H54 (cell line): Measurements from ENCODE around the gene MRO.

Experiments
- DNase-seq: peaks from one replicate; pipeline ENCODE4 v3.0.0; 2011; ENCODE audit warnings: low spot score, mixed read lengths; ENCODE audit not compliant: insufficient read length
- FAIRE-seq: peaks from 3 replicates; lab custom pipeline; 2011; peaks lifted over from hg19 to GRCh38; lab: Jason Lieb, UNC
- POLR2A ChIP-seq: IDR thresholded peaks from 2 replicates; pipeline ENCODE4 v1.6.1; 2011; ENCODE audit warnings: low read depth, mild to moderate bottlenecking, low read length

Gene MRO

DNA sequence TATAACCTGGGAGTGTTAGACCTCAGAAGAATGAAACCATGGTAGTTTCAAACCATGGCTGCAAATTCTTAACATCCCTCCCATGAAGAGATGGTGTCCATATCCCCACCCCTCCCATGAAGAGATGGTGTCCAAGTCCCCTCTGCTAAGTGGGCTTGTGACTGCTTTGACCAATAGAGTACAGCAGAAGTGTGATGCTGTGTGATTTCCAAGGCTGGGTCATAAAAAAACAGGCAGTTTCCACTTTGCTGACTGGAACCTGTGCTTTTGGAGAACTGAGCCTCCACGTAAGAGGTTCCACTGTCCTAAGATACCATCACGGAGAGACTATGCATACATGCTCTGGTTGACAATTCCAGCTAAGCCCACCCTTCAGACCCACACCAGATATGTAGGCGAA lies 65.5 kb downstream of the MRO start:
- no peak for TF ChIP-seq POLR2A
- DNase-seq (no peak), FAIRE-seq (no peak)

- FAIRE-seq = no peak
- no peak for TF ChIP-seq POLR2A
These were observed 66.5 kb downstream of the MRO start for GRCh38 chr18:50753311-50753710.

DNA sequence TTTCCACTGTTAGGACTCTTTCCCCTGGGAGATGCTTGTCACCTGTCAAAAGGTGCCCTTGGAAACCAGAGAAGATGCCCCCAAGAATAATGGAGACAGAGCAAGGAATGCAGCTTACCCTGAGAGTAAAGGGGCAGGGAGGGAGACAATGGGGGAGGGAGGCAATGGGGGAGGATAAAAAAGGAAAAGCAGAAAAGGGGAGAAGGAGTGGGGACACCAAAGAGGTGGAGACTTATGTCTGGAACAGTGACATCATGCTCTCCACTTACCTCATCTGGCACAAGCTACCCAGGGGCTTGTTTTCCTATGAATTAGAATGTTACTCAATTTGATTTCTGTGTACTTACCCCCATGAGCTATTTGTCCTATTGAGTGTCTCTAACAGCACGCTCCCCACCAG lies 67.9 kb downstream of the MRO start:
- TF ChIP-seq POLR2A = no peak
- DNase-seq = no peak
- no peak for FAIRE-seq

More at GRCh38 chr18:50753311-50753710, 66.5 kb downstream of the MRO start:
- no peak for DNase-seq

GRCh38 chr18:50751490-50751889 lies 68.3 kb downstream of the MRO start:
- TF ChIP-seq POLR2A = no peak
- FAIRE-seq (no peak), DNase-seq (no peak)

DNA sequence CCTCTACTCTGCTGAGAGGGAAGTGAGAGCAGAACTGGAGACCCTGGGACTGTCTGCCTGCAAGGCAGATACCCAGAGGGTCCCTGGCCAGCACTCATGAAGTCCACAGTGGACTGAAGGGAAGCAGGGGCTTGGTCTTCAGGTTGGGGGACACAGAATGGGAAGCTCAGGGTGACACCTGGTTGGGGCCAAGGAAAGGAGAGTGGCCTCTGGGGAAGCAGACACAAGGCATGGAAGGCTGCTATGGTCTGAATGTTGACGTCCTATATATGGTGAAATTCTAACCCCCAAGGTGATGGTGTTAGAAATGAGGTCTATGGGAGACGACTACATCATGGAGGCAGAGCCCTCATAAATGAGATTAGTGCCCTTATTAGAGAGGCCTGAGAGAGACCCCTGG lies 69.3 kb downstream of the MRO start:
- FAIRE-seq (no peak), DNase-seq (no peak)
- no peak for TF ChIP-seq POLR2A

- TF ChIP-seq POLR2A = no peak
- DNase-seq (no peak), FAIRE-seq (no peak)
These were observed 69.9 kb downstream of the MRO start for GRCh38 chr18:50749945-50750344.

- FAIRE-seq (no peak), DNase-seq (no peak)
- TF ChIP-seq POLR2A = no peak
These were observed 70.4 kb downstream of the MRO start for GRCh38 chr18:50749421-50749820.

- no peak for DNase-seq
- no peak for FAIRE-seq
- TF ChIP-seq POLR2A = no peak
These were observed 71.3 kb downstream of the MRO start for GRCh38 chr18:50748243-50749229.

DNA sequence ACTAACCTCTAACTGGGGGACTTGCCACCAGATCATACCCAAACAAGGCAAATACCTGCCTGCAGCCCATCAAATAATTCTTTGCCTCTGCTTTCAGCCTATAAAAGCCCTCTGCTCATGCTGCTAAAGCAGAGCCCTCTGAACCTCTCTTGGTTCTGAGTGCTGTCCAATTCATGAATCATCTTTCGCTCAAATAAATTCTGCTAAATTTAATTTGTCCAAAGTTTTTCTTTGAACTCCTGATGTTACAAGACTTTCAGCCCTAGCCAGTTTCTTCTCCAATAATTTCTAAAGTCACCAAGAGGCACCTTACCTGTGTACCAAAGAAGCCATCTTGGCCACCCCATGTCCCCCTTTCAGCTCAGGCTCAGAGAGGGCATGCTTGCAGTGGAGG lies 72.0 kb downstream of the MRO start:
- DNase-seq = no peak
- no peak for TF ChIP-seq POLR2A
- no peak for FAIRE-seq

GRCh38 chr18:50745945-50746344 lies 73.9 kb downstream of the MRO start:
- FAIRE-seq = no peak
- no peak for DNase-seq

More at GRCh38 chr18:50745945-50746344, 73.9 kb downstream of the MRO start:
- no peak for TF ChIP-seq POLR2A
